Adrenal gland (tissue), 12 donors: ENCODE results near the gene ADAMTS19. TPM values are rescaled to one million over a fixed set of nuclear protein-coding genes. Genes with fewer than 3 reads are reported as not detected.

Source experiments
- DNase-seq, 7 donors: peaks; one replicate each; pipeline ENCODE4 v3.0.0-alpha.2; 2019 to 2020
- H3K27ac ChIP-seq, 5 donors: fragments of 200-600 bp; sonication (generic) in 4 of 5; 1 replicate in 3 of 5; 2 replicates in 2 of 5; pipeline versions ENCODE4 v1.5.1 to v1.8.0; 2016 to 2020; ENCODE audit warnings: mild to moderate bottlenecking in 1 of 5
- H3K27me3 ChIP-seq: fragments of 200-600 bp; 2 replicates; pipeline ENCODE4 v1.8.0; 2021
- H3K36me3 ChIP-seq, 2 donors: fragments of 200-600 bp; replicated peaks in 1 of 2; 1 replicate in 1 of 2; 2 replicates in 1 of 2; pipeline versions ENCODE4 v1.5.1 to v1.8.0; 2018 to 2022
- H3K4me1 ChIP-seq, 2 donors: fragments of 200-600 bp; replicated peaks in 1 of 2; 1 replicate in 1 of 2; 2 replicates in 1 of 2; pipeline versions ENCODE4 v1.5.1 to v1.8.0; 2018 to 2021
- H3K4me3 ChIP-seq, 4 donors: fragments of 200-600 bp; sonication (generic) in 3 of 4; one replicate each; pipeline ENCODE4 v1.5.1; 2016 to 2018
- H3K9me3 ChIP-seq, 3 donors: fragments of 200-600 bp; sonication (generic) in 1 of 3; replicated peaks in 1 of 3; 1 replicate in 2 of 3; 2 replicates in 1 of 3; pipeline versions ENCODE4 v1.5.1 to v1.8.0; 2016 to 2021
- CTCF ChIP-seq, 6 experiments: fragments of 450-650 bp in 4 of 6; fragments of 200-600 bp in 2 of 6; sonication (generic) in 1 of 6; IDR thresholded peaks; 1 replicate in 5 of 6; 2 replicates in 1 of 6; pipeline versions ENCODE4 v1.5.1 to v1.8.0; 2016 to 2021; ENCODE audit warnings: antibody characterized with exemption in 6 of 6, mild to moderate bottlenecking in 2 of 6, moderate library complexity in 1 of 6
- POLR2A ChIP-seq, 2 donors: fragments of 450-650 bp; IDR thresholded peaks; one replicate each; pipeline ENCODE4 v1.6.1; 2017; ENCODE audit warnings: antibody characterized with exemption in 2 of 2, mild to moderate bottlenecking in 2 of 2, moderate library complexity in 1 of 2
- WGBS, 4 donors: extraction: QIAGEN DNeasy Blood & Tissue Kit in 2 of 4; methylation state at CpG; one replicate each; pipeline versions ENCODE4 v1.1.5 to v1.1.7; 2013 to 2017; 5-methylcytosine and 5-hydroxymethylcytosine counted together
- intact Hi-C, 2 donors: fragments of 100-400 bp; cut with DNase I; formaldehyde crosslinking; loops; one replicate each; pipeline versions ENCODE4 v1.14.1 to v1.15.0; 2022 to 2023
- polyA plus RNA-seq, 3 donors: library from polyadenylated mRNA; stranded (reverse); fragments of 200-250 nt in 2 of 3; fragments of 350-450 nt in 1 of 3; fragmentation: Illumina TruSeq in 1 of 3; extraction: RNeasy Lipid Tissue Mini Kit (QIAGEN cat#74804) in 1 of 3; gene quantifications; one replicate each; pipeline ENCODE4 v1.2.3, GENCODE V29; 2013 to 2014
- total RNA-seq, 9 donors: library from RNA; depleted of rRNA in 4 of 9; stranded (reverse); fragments of >200 nt in 4 of 9; fragments of 120-200 nt in 1 of 9; fragmentation: NEBNext Ultra II Directional in 1 of 9; extraction: Animal tissue kit (Norgen Biotek cat#: 25700) in 1 of 9; gene quantifications; one replicate each; pipeline versions ENCODE4 v1.1.0 to v1.2.4, GENCODE V29; 2013 to 2023
- donor health status: healthy with polysubstance abuse.
- donor health status: Bipolar disorder and iron deficiency.
- donor health status: DM: yes; HTN: yes; CAD: no.
- donor health status: DM: no; HTN: no; CAD: no.
- donor health status: DM: no; HTN: no; CAD: no.
- donor health status: DM: yes; HTN: yes; CAD: no.

Gene ADAMTS19
- total and polyA plus RNA-seq, 12 donors: 0.14 to 32.9 (median 0.91) TPM; not detected in 3

GRCh38 chr5:129617206-129617605, 157.1 kb downstream of the ADAMTS19 start:
- H3K27ac ChIP-seq: no peak overlapping the region

GRCh38 chr5:129619782-129620181, 159.7 kb downstream of the ADAMTS19 start:
- TF ChIP-seq CTCF (IDR thresholded peaks at IDR 0.05): no peak
- TF ChIP-seq POLR2A (IDR thresholded peaks at IDR 0.05): no peak
- no peaks in the 10 kb centered on the region for H3K36me3 ChIP-seq
- intact Hi-C loops: no loop called here
- no peaks in the 10 kb centered on the region for H3K4me1 ChIP-seq
- no peaks in the 10 kb centered on the region for H3K9me3 ChIP-seq
- H3K27me3 ChIP-seq: no peaks in the 10 kb centered on the region
- DNase-seq: no peak
- H3K4me3 ChIP-seq: no peak overlapping the region
- 69 to 74% (median 72%) methylated on average over 2 of the region's 2 CpGs for WGBS, 4 donors
- no peak overlapping the region for H3K27ac ChIP-seq

More at GRCh38 chr5:129617206-129617605, 157.1 kb downstream of the ADAMTS19 start:
- WGBS, 4 donors: 81 to 95% (median 87%) methylated on average over 1 of the region's 1 CpG
- intact Hi-C loops: no loop called here
- Histone ChIP-seq H3K4me3 (no peak overlapping the region), H3K27me3 (no peaks in the 10 kb centered on the region), H3K36me3 (no peaks in the 10 kb centered on the region), H3K4me1 (no peaks in the 10 kb centered on the region), H3K9me3 (no peaks in the 10 kb centered on the region)
- no peak for TF ChIP-seq CTCF (IDR thresholded peaks at IDR 0.05)
- TF ChIP-seq POLR2A (IDR thresholded peaks at IDR 0.05): no peak
- no peak for DNase-seq

GRCh38 chr5:129622531-129622930, 162.4 kb downstream of the ADAMTS19 start:
- DNase-seq: no peak
- 38 to 59% (median 55%) methylated on average over 1 of the region's 1 CpG for WGBS, 4 donors

GRCh38 chr5:129629575-129629974, 169.5 kb downstream of the ADAMTS19 start:
- no peaks in the 10 kb centered on the region for H3K36me3 ChIP-seq
- no peak for TF ChIP-seq CTCF (IDR thresholded peaks at IDR 0.05)
- no peak for TF ChIP-seq POLR2A (IDR thresholded peaks at IDR 0.05)
- H3K27me3 ChIP-seq: no peaks in the 10 kb centered on the region
- H3K27ac ChIP-seq: no peak overlapping the region
- no peaks in the 10 kb centered on the region for H3K9me3 ChIP-seq
- no peak for DNase-seq
- intact Hi-C loops: no loop called here
- 54 to 63% (median 58%) methylated on average over 1 of the region's 1 CpG for WGBS, 4 donors
- H3K4me3 ChIP-seq: no peak overlapping the region
- H3K4me1 ChIP-seq: no peaks in the 10 kb centered on the region

More at GRCh38 chr5:129622531-129622930, 162.4 kb downstream of the ADAMTS19 start:
- Histone ChIP-seq H3K27ac (no peak overlapping the region), H3K4me3 (no peak overlapping the region), H3K9me3 (no peaks in the 10 kb centered on the region), H3K27me3 (no peaks in the 10 kb centered on the region), H3K36me3 (no peaks in the 10 kb centered on the region), H3K4me1 (no peaks in the 10 kb centered on the region)
- intact Hi-C loops: no loop called here
- TF ChIP-seq POLR2A (IDR thresholded peaks at IDR 0.05) (no peak), CTCF (IDR thresholded peaks at IDR 0.05) (no peak)
